GM12878 (cell line): ENCODE measurements around the gene BBX. TPM values are rescaled to one million over a fixed set of nuclear protein-coding genes. Genes with fewer than 3 reads are reported as not detected.

Experiments
- ATAC-seq: fragments of 200-7000 bp; cut with Tn5 transposase; 3 replicates; pipeline ENCODE4 v1.9.1; 2020; ENCODE audit warnings: mild to moderate bottlenecking, moderate library complexity
- BruUV-seq: library from RNA; stranded (reverse); fragments of 400-500 nt; replicated peaks from 2 replicates; lab custom pipeline; 2021; lab: Mats Ljungman, UMichigan
- CTCF ChIA-PET: fragments of 300-600 bp; sonication (Branson Sonifier 250); formaldehyde crosslinking; extraction: SDS; loops from one replicate; lab custom pipeline; 2021; ENCODE audit warnings: inconsistent platforms; lab: Yijun Ruan, JAX
- POLR2A ChIA-PET: fragments of 350-600 bp; formaldehyde crosslinking; extraction: SDS; loops from one replicate; lab custom pipeline; 2021; ENCODE audit warnings: inconsistent platforms; lab: Charles Lee
- RAD21 ChIA-PET: fragments of 300-600 bp; sonication (Branson Sonifier 250); formaldehyde crosslinking; loops from one replicate; lab custom pipeline; 2023; ENCODE audit warnings: antibody characterized with exemption; ENCODE audit not compliant: unreplicated experiment; lab: Charles Lee
- SMC1A ChIA-PET: fragments of 300-600 bp; sonication (Branson Sonifier 250); formaldehyde crosslinking; loops from one replicate; lab custom pipeline; 2023; ENCODE audit not compliant: unreplicated experiment, uncharacterized antibody; lab: Charles Lee
- DNase-seq: peaks from one replicate; pipeline ENCODE4 v3.0.0-alpha.2; 2011; ENCODE audit warnings: low read depth, low spot score
- FAIRE-seq: peaks from 3 replicates; lab custom pipeline; 2011; peaks lifted over from hg19 to GRCh38; lab: Jason Lieb, UNC
- H2AFZ ChIP-seq: 2 replicates; pipeline ENCODE4 v1.6.0; 2011; ENCODE audit warnings: low read depth, low read length, control low read depth; ENCODE audit not compliant: control insufficient read depth
- H3K27ac ChIP-seq: 2 replicates; pipeline ENCODE4 v1.5.1; 2011; ENCODE audit warnings: control low read depth; ENCODE audit not compliant: control insufficient read depth, insufficient read depth
- H3K27me3 ChIP-seq, 2 experiments: replicated peaks in 1 of 2; 2 replicates each; pipeline versions ENCODE4 v1.6.0 to v1.6.1; 2011; ENCODE audit warnings: low read length in 1 of 2; ENCODE audit not compliant: control insufficient read depth in 2 of 2, insufficient read depth in 2 of 2
- H3K36me3 ChIP-seq, 2 experiments: 2 replicates each; pipeline ENCODE4 v1.5.1; 2011; ENCODE audit warnings: low read length in 1 of 2; ENCODE audit not compliant: control insufficient read depth in 2 of 2, insufficient read depth in 2 of 2
- H3K4me1 ChIP-seq: 2 replicates; pipeline ENCODE4 v1.6.1; 2011; ENCODE audit warnings: mild to moderate bottlenecking, low read length, moderate library complexity, mixed read lengths; ENCODE audit not compliant: control insufficient read depth, insufficient read depth
- H3K4me2 ChIP-seq: 2 replicates; pipeline ENCODE4 v1.6.0; 2011; ENCODE audit warnings: control low read depth; ENCODE audit not compliant: control insufficient read depth, insufficient read depth
- H3K4me3 ChIP-seq: fragments of 200-600 bp; sonication (generic); 2 replicates; pipeline ENCODE4 v1.5.1; 2016
- H3K79me2 ChIP-seq: 2 replicates; pipeline ENCODE4 v1.6.0; 2011; ENCODE audit warnings: low read length; ENCODE audit not compliant: control insufficient read depth, insufficient read depth
- H3K9ac ChIP-seq: 2 replicates; pipeline ENCODE4 v1.8.0; 2011; ENCODE audit warnings: low read length, control low read depth, mixed read lengths; ENCODE audit not compliant: control insufficient read depth, insufficient read depth
- H3K9me3 ChIP-seq: replicated peaks from 3 replicates; pipeline ENCODE4 v1.5.1; 2011; ENCODE audit warnings: mild to moderate bottlenecking, low read length; ENCODE audit not compliant: control insufficient read depth, insufficient read depth
- H4K20me1 ChIP-seq: 2 replicates; pipeline ENCODE4 v1.6.0; 2011; ENCODE audit not compliant: control insufficient read depth, insufficient read depth
- ATF2 ChIP-seq: IDR thresholded peaks from 2 replicates; pipeline ENCODE4 v1.6.1; 2012; ENCODE audit warnings: low read length, inconsistent platforms
- EED ChIP-seq: sonication (generic); IDR thresholded peaks from 2 replicates; pipeline ENCODE4 v1.6.1; 2016; ENCODE audit warnings: antibody characterized with exemption, low read depth
- HDGF ChIP-seq: fragments of 450-650 bp; IDR thresholded peaks from 2 replicates; pipeline ENCODE4 v1.6.1; 2016; ENCODE audit warnings: antibody characterized with exemption
- MEF2A ChIP-seq: IDR thresholded peaks from 2 replicates; pipeline ENCODE4 v1.6.1; 2011; ENCODE audit warnings: low read depth, mild to moderate bottlenecking, low read length, moderate library complexity; ENCODE audit not compliant: insufficient read depth
- NR2F1 ChIP-seq: fragments of 450-650 bp; conservative IDR thresholded peaks from 2 replicates; pipeline ENCODE4 v1.6.1; 2017; ENCODE audit warnings: mild to moderate bottlenecking
- RELA ChIP-seq: fragments of 450-650 bp; IDR thresholded peaks from 2 replicates; pipeline ENCODE4 v1.8.0; 2014; ENCODE audit warnings: borderline replicate concordance; ENCODE audit not compliant: partially characterized antibody
- RFX5 ChIP-seq: IDR thresholded peaks from 2 replicates; pipeline ENCODE4 v1.6.1; 2011; ENCODE audit warnings: low read depth, low read length, improper control_type of control experiment
- SUPT20H ChIP-seq: IDR thresholded peaks from 2 replicates; pipeline ENCODE4 v1.6.1; 2011; ENCODE audit warnings: low read depth, mild to moderate bottlenecking, low read length, moderate library complexity, borderline replicate concordance; ENCODE audit not compliant: control insufficient read depth
- ZBED1 ChIP-seq: IDR thresholded peaks from 2 replicates; pipeline ENCODE4 v1.6.1; 2016; ENCODE audit warnings: borderline replicate concordance
- ZNF274 ChIP-seq: IDR thresholded peaks from one replicate; pipeline ENCODE4 v1.8.0; 2011; ENCODE audit not compliant: insufficient read length, insufficient read depth
- WGBS: methylation state at CpG from one replicate; pipeline ENCODE4 v1.1.6; 2016; ENCODE audit warnings: low lambda C conversion rate; ENCODE audit not compliant: insufficient replicate concordance, insufficient coverage; ENCODE audit errors: missing lambda C conversion rate; 5-methylcytosine and 5-hydroxymethylcytosine counted together
- in situ Hi-C: fragments of 300-500 bp; cut with MboI; formaldehyde crosslinking; loops from 9 replicates; pipeline ENCODE4 v1.14.3; 2018; ENCODE audit warnings: mixed read lengths
- intact Hi-C: fragments of 100-400 bp; cut with micrococcal nuclease; formaldehyde crosslinking; loops from one replicate; pipeline ENCODE4 v1.14.2; 2022; ENCODE audit not compliant: unreplicated experiment
- polyA plus RNA-seq, 11 experiments: library from polyadenylated mRNA; depleted of rRNA in 4 of 11; unstranded in 6 of 11; stranded (reverse) in 5 of 11; fragments of >200 nt; fragmentation: Nextera tagmentation in 4 of 11; fragmentation: Illumina TruSeq in 1 of 11; extraction: Ambion mirVana in 4 of 11; extraction: Trizol in 1 of 11; gene quantifications; 1 replicate in 1 of 11; 2 replicates in 10 of 11; pipeline versions ENCODE4 v1.2.1 to v1.2.3, GENCODE V29; 2011 to 2016; ENCODE audit warnings: inconsistent platforms in 2 of 11, missing spikeins in 2 of 11, low read depth in 1 of 11
- total RNA-seq, 4 experiments: library from RNA; depleted of rRNA in 3 of 4; stranded (reverse); fragments of >200 nt in 3 of 4; fragmentation: Illumina TruSeq in 1 of 4; extraction: Trizol in 1 of 4; gene quantifications; 2 replicates each; pipeline versions ENCODE4 v1.2.1 to v1.2.3, GENCODE V29; 2013 to 2021
- TF ChIP-seq, protein P1 (sequence below): fragments of 450-650 bp; formaldehyde crosslinking; IDR thresholded peaks from 2 replicates; pipeline ENCODE4 v1.5.0; 2022; ENCODE audit warnings: mild to moderate bottlenecking, missing genetic modification characterization
- TF ChIP-seq, protein P2 (sequence below): fragments of 450-650 bp; formaldehyde crosslinking; IDR thresholded peaks from 2 replicates; pipeline ENCODE4 v1.4.0; 2020; ENCODE audit warnings: mild to moderate bottlenecking, moderate library complexity

Gene BBX
- total and polyA plus RNA-seq, 10 of the 15 experiments (the other 5 are each of a cell fraction or from before 2014, with no cell fraction given), result 13.3 to 38.5 (median 32.0) TPM

DNA sequence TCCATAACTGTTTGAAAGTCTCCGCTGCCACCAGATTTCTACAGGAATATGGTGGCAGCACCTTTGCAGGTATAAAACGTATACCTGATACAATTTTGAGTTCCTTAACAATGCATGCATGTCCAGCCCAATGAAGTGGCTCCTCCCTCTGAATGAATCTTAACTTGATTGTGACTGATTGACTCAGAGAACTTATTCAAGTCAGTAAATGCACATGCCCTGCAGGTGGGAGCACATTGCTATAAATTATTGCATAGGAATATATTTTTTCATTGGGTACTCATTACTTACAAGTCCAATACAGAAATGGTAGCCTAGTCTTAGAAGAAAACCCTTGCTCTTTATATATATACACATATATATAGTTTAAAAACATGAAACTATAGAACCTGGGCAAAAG is 259.3 kb downstream of the BBX start (continued):
- TF ChIP-seq, protein P1, sequence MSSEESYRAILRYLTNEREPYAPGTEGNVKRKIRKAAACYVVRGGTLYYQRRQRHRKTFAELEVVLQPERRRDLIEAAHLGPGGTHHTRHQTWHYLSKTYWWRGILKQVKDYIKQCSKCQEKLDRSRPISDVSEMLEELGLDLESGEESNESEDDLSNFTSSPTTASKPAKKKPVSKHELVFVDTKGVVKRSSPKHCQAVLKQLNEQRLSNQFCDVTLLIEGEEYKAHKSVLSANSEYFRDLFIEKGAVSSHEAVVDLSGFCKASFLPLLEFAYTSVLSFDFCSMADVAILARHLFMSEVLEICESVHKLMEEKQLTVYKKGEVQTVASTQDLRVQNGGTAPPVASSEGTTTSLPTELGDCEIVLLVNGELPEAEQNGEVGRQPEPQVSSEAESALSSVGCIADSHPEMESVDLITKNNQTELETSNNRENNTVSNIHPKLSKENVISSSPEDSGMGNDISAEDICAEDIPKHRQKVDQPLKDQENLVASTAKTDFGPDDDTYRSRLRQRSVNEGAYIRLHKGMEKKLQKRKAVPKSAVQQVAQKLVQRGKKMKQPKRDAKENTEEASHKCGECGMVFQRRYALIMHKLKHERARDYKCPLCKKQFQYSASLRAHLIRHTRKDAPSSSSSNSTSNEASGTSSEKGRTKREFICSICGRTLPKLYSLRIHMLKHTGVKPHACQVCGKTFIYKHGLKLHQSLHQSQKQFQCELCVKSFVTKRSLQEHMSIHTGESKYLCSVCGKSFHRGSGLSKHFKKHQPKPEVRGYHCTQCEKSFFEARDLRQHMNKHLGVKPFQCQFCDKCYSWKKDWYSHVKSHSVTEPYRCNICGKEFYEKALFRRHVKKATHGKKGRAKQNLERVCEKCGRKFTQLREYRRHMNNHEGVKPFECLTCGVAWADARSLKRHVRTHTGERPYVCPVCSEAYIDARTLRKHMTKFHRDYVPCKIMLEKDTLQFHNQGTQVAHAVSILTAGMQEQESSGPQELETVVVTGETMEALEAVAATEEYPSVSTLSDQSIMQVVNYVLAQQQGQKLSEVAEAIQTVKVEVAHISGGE (CRISPR knock-in tag), result no peak
- no peak for TF ChIP-seq ZBED1
- TF ChIP-seq SUPT20H, result no peak
- no peak for TF ChIP-seq MEF2A
- TF ChIP-seq ATF2, result no peak

DNA sequence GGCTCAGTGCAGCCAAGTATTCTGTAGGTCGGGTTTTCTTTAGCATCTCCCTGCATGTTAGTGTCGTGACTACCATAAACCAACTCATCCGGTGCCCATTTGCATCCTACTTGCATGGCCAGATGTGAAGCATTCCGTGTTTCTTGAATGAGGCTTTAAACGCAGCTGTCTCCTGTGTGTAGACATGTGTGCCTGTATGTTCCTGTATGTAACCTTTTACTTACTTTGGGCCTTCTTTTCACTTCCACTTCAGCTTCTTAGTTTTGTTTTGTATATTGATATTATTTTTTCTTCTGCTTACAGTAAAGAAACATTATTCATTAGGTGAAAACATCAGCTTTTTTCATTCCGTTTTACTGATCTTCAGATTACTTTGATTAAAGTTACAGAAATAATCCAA is 267.9 kb downstream of the BBX start:
- FAIRE-seq, result no peak
- ChIA-PET POLR2A (no interaction called here), RAD21 (interaction anchor here (0.9 kb wide), 1 partner anchor 115 kb away, joined by 3 read pairs; no protein-coding TSS in a partner anchor)
- TF ChIP-seq RELA, result no peak
- TF ChIP-seq RFX5, result no peak
- no peak for TF ChIP-seq ZNF274
- TF ChIP-seq HDGF, result no peak
- no peak for TF ChIP-seq EED
- no peak for TF ChIP-seq NR2F1
- TF ChIP-seq, protein P2, sequence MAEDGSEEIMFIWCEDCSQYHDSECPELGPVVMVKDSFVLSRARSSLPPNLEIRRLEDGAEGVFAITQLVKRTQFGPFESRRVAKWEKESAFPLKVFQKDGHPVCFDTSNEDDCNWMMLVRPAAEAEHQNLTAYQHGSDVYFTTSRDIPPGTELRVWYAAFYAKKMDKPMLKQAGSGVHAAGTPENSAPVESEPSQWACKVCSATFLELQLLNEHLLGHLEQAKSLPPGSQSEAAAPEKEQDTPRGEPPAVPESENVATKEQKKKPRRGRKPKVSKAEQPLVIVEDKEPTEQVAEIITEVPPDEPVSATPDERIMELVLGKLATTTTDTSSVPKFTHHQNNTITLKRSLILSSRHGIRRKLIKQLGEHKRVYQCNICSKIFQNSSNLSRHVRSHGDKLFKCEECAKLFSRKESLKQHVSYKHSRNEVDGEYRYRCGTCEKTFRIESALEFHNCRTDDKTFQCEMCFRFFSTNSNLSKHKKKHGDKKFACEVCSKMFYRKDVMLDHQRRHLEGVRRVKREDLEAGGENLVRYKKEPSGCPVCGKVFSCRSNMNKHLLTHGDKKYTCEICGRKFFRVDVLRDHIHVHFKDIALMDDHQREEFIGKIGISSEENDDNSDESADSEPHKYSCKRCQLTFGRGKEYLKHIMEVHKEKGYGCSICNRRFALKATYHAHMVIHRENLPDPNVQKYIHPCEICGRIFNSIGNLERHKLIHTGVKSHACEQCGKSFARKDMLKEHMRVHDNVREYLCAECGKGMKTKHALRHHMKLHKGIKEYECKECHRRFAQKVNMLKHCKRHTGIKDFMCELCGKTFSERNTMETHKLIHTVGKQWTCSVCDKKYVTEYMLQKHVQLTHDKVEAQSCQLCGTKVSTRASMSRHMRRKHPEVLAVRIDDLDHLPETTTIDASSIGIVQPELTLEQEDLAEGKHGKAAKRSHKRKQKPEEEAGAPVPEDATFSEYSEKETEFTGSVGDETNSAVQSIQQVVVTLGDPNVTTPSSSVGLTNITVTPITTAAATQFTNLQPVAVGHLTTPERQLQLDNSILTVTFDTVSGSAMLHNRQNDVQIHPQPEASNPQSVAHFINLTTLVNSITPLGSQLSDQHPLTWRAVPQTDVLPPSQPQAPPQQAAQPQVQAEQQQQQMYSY (CRISPR knock-in tag), result no peak

More for the DNA sequence above, 267.9 kb downstream of the BBX start:
- ChIA-PET SMC1A (interaction anchor here (0.9 to 1.4 kb wide), 5 partner anchors 8 to 34 kb away, joined by 3 to 5 read pairs (median 3); no protein-coding TSS in a partner anchor), CTCF (interaction anchor here (0.8 to 1.3 kb wide), 4 partner anchors 47 to 215 kb away, joined by 3 to 4 read pairs (median 3); no protein-coding TSS in a partner anchor)
- no peaks in the 10 kb centered on the region for H3K79me2 ChIP-seq
- ATAC-seq (no peak), DNase-seq (no peak)
- H3K36me3 ChIP-seq, result peaks cover 0 to 24% of the 10 kb centered on the region in 2 experiments; a peak in 2 of 4 replicates
- H4K20me1 ChIP-seq, result no peaks in the 10 kb centered on the region
- H3K27me3 ChIP-seq, result no peaks in the 10 kb centered on the region
- no peaks in the 10 kb centered on the region for H3K4me1 ChIP-seq
- no peaks in the 10 kb centered on the region; the same call in 2 of the 3 replicates for H3K9me3 ChIP-seq
- no peak overlapping the region for H3K4me2 ChIP-seq
- H3K27ac ChIP-seq, result no peak overlapping the region
- no peak overlapping the region for H3K4me3 ChIP-seq
- 81% methylated on average over 6 of the region's 6 CpGs for WGBS
- intact Hi-C loops, result no loop called here
- no TSS peak for BruUV-seq
- no peak overlapping the region for H2AFZ ChIP-seq
- in situ Hi-C loops, result no loop called here
- no peak overlapping the region for H3K9ac ChIP-seq
